GM12801 (cell line): Measurements from ENCODE around the gene ZNF521.

ENCODE experiments used
- CTCF ChIP-seq: IDR thresholded peaks from one replicate; pipeline ENCODE4 v1.5.1; 2011; ENCODE audit warnings: control low read depth; ENCODE audit not compliant: insufficient read length; ENCODE audit errors: extremely low read depth

ZNF521 gene

GRCh38 chr18:25141399-25141798 is 210.6 kb downstream of the ZNF521 start:
- no peak for TF ChIP-seq CTCF

GRCh38 chr18:25140962-25141308 is 211.0 kb downstream of the ZNF521 start:
- no peak for TF ChIP-seq CTCF

- no peak for TF ChIP-seq CTCF
Measured at GRCh38 chr18:25140124-25140961, 211.6 kb downstream of the ZNF521 start.

GRCh38 chr18:25137197-25137472 is 214.8 kb downstream of the ZNF521 start:
- no peak for TF ChIP-seq CTCF

- no peak for TF ChIP-seq CTCF
Measured at GRCh38 chr18:25136416-25137196, 215.4 kb downstream of the ZNF521 start.

GRCh38 chr18:25134861-25135260 is 217.1 kb downstream of the ZNF521 start:
- TF ChIP-seq CTCF: no peak

- no peak for TF ChIP-seq CTCF
Measured at GRCh38 chr18:25133879-25134278, 218.1 kb downstream of the ZNF521 start.
